SH-SY5Y (cell line): ENCODE measurements around the gene IGLL1.

Experiments used
- GATA2 ChIP-seq: IDR thresholded peaks from 2 replicates; pipeline ENCODE4 v1.6.1; 2011; ENCODE audit warnings: mild to moderate bottlenecking, low read depth, low read length
- GATA3 ChIP-seq: IDR thresholded peaks from 2 replicates; pipeline ENCODE4 v1.6.1; 2011; ENCODE audit warnings: low read depth, mild to moderate bottlenecking, low read length, moderate library complexity

Gene IGLL1

GRCh38 chr22:23579870-23580575, at the start of gene IGLL1:
TSS of gene IGLL1 (minus strand) at chr22:23580290. CDS start at chr22:23580190, 100 bp downstream.
- TF ChIP-seq GATA3 (no peak), GATA2 (no peak)

GRCh38 chr22:23626286-23626975, 46.3 kb upstream of the IGLL1 start:
- no peak for TF ChIP-seq GATA2
- TF ChIP-seq GATA3 = no peak

GRCh38 chr22:23622634-23623033, 42.5 kb upstream of the IGLL1 start:
- TF ChIP-seq GATA2 (no peak), GATA3 (no peak)

GRCh38 chr22:23621082-23621780, 41.1 kb upstream of the IGLL1 start:
- TF ChIP-seq GATA3 (no peak), GATA2 (no peak)

- no peak; the same call in 1 of the 2 replicates for TF ChIP-seq GATA2
- TF ChIP-seq GATA3 = no peak
Measured at GRCh38 chr22:23613193-23613972, 33.3 kb upstream of the IGLL1 start.

- TF ChIP-seq GATA2 (peak; percentile 71), GATA3 (no peak)
Measured at GRCh38 chr22:23609983-23610781, 30.1 kb upstream of the IGLL1 start.

- TF ChIP-seq GATA3 (no peak), GATA2 (no peak)
Measured at GRCh38 chr22:23608583-23608982, 28.5 kb upstream of the IGLL1 start.

GRCh38 chr22:23606204-23607131, 26.4 kb upstream of the IGLL1 start:
- TF ChIP-seq GATA3 (no peak), GATA2 (no peak)

- TF ChIP-seq GATA2 (no peak), GATA3 (no peak)
Measured at GRCh38 chr22:23604939-23605712, 25.0 kb upstream of the IGLL1 start.

- TF ChIP-seq GATA3 = no peak
- TF ChIP-seq GATA2 = no peak
Measured at GRCh38 chr22:23603266-23603665, 23.2 kb upstream of the IGLL1 start.

- TF ChIP-seq GATA3 = no peak
- no peak for TF ChIP-seq GATA2
Measured at GRCh38 chr22:23598805-23599518, 18.9 kb upstream of the IGLL1 start.
